Transverse colon (tissue), 4 donors: ENCODE data around the gene GNPNAT1. TPM values are rescaled to one million over a fixed set of nuclear protein-coding genes. Genes with fewer than 3 reads are reported as not detected.
"Not testable (repeated sequence)": the region's sequence is repeated elsewhere in the genome, so short reads cannot be mapped to it uniquely, and the experiment has no call there.

Experiments used
- DNase-seq: peaks from one replicate; pipeline ENCODE4 v3.0.0-alpha.2; 2019
- H3K27ac ChIP-seq, 4 donors: fragments of 200-600 bp; sonication (generic); 2 replicates each; pipeline ENCODE4 v1.5.1; 2016 to 2018; ENCODE audit warnings: inconsistent platforms in 4 of 4
- H3K27me3 ChIP-seq: fragments of 200-600 bp; sonication (generic); 2 replicates; pipeline ENCODE4 v1.5.1; 2017; ENCODE audit warnings: inconsistent platforms
- H3K36me3 ChIP-seq, 4 donors: fragments of 200-600 bp; sonication (generic); 2 replicates each; pipeline ENCODE4 v1.5.1; 2017 to 2019; ENCODE audit warnings: inconsistent platforms in 4 of 4
- H3K4me1 ChIP-seq, 4 donors: fragments of 200-600 bp; sonication (generic); 2 replicates each; pipeline ENCODE4 v1.5.1; 2017 to 2020; ENCODE audit warnings: inconsistent platforms in 4 of 4
- H3K4me3 ChIP-seq, 4 donors: fragments of 200-600 bp; sonication (generic); 1 replicate in 1 of 4; 2 replicates in 3 of 4; pipeline versions ENCODE4 v1.5.1 to v1.6.1; 2017 to 2019; ENCODE audit warnings: inconsistent platforms in 4 of 4
- H3K9me3 ChIP-seq, 2 donors: fragments of 200-600 bp; sonication (generic); 2 replicates each; pipeline ENCODE4 v1.5.1; 2017 to 2019; ENCODE audit warnings: inconsistent platforms in 2 of 2
- CTCF ChIP-seq, 5 experiments: fragments of 200-600 bp in 3 of 5; fragments of 450-650 bp in 2 of 5; sonication (generic) in 3 of 5; IDR thresholded peaks; 1 replicate in 2 of 5; 2 replicates in 3 of 5; pipeline ENCODE4 v1.5.1; 2016 to 2017; ENCODE audit warnings: antibody characterized with exemption in 5 of 5, inconsistent platforms in 3 of 5, mild to moderate bottlenecking in 2 of 5, moderate library complexity in 1 of 5
- EP300 ChIP-seq: sonication (generic); formaldehyde crosslinking; IDR thresholded peaks from one replicate; pipeline ENCODE4 v1.6.1; 2017; ENCODE audit warnings: antibody characterized with exemption, low read depth
- POLR2A ChIP-seq: fragments of 450-650 bp; IDR thresholded peaks from one replicate; pipeline ENCODE4 v1.6.1; 2016; ENCODE audit warnings: antibody characterized with exemption, mild to moderate bottlenecking, moderate library complexity
- POLR2AphosphoS5 ChIP-seq, 3 donors: sonication (generic); formaldehyde crosslinking; IDR thresholded peaks; one replicate each; pipeline ENCODE4 v1.6.1; 2016; ENCODE audit warnings: antibody characterized with exemption in 3 of 3
- WGBS, 2 donors: methylation state at CpG; one replicate each; pipeline ENCODE4 v1.1.5; 2018; ENCODE audit warnings: low coverage in 1 of 2; 5-methylcytosine and 5-hydroxymethylcytosine counted together
- in situ Hi-C, 4 donors: fragments of 200-750 bp; cut with MboI; loops; one replicate each; pipeline versions ENCODE4 v1.15.0 to v1.15.1; 2017; ENCODE audit warnings: low sequenced_read_pairs in 3 of 4, low pct_ligation_motif_present in 1 of 4, low pct_unique_long_range_greater_than_20kb in 1 of 4
- intact Hi-C: fragments of 100-400 bp; cut with DNase I; formaldehyde crosslinking; loops from one replicate; pipeline ENCODE4 v1.15.1; 2023; ENCODE audit warnings: low total_unique reads
- total RNA-seq, 4 donors: library from RNA; depleted of rRNA; stranded (reverse); fragments of >200 nt; gene quantifications; one replicate each; pipeline ENCODE4 v1.1.0, GENCODE V29; 2016

Gene GNPNAT1
- total RNA-seq, 4 donors from 2014 or later: 7.5 to 17.1 (median 12.7) TPM

DNA sequence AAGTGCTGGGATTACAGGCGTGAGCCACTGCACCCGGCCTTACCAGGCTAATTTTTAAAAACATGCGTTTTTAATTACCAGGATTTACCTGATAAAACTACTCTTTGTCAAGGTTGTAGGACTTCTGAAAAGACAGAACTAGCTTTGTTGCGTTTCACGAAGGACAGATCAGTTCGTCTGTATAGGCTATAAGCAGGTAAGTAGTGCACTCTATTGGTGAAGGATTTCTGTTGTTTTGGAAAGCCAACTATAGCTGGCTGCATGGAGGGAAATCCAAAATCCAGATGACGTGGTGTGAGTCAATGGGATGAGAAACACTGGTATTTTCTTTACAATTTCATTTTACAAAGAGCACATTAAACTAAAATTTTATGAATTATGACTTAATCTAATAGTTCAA is 14.6 kb downstream of the GNPNAT1 start:
- 77 to 88% methylated on average over 7 of the region's 7 CpGs for WGBS, 2 donors
- intact Hi-C loops: no loop called here

GRCh38 chr14:52769887-52770286 is 21.5 kb downstream of the GNPNAT1 start:
- Histone ChIP-seq H3K36me3 (peaks cover 0 to 42% (median 19%) of the 10 kb centered on the region in 4 donors), H3K27me3 (no peaks in the 10 kb centered on the region), H3K27ac (no peak overlapping the region), H3K4me3 (no peak overlapping the region), H3K9me3 (no peaks in the 10 kb centered on the region), H3K4me1 (no peaks in the 10 kb centered on the region)
- intact Hi-C loops: no loop called here
- no peak for TF ChIP-seq POLR2AphosphoS5 (IDR thresholded peaks at IDR 0.05)
- no peak for TF ChIP-seq POLR2A
- no peak for TF ChIP-seq CTCF (IDR thresholded peaks at IDR 0.05)
- in situ Hi-C loops: no loop called here
- DNase-seq: no peak

More for the DNA sequence above, 14.6 kb downstream of the GNPNAT1 start:
- TF ChIP-seq POLR2A (no peak), POLR2AphosphoS5 (IDR thresholded peaks at IDR 0.05) (no peak), CTCF (IDR thresholded peaks at IDR 0.05) (no peak), EP300 (no peak)
- no peaks in the 10 kb centered on the region for H3K27me3 ChIP-seq
- no peaks in the 10 kb centered on the region for H3K4me1 ChIP-seq
- H3K36me3 ChIP-seq: peaks cover 0 to 28% (median 11%) of the 10 kb centered on the region in 4 donors
- H3K4me3 ChIP-seq: no peak overlapping the region
- no peaks in the 10 kb centered on the region for H3K9me3 ChIP-seq
- in situ Hi-C loops: no loop called here
- DNase-seq: no peak
- no peak overlapping the region for H3K27ac ChIP-seq

DNA sequence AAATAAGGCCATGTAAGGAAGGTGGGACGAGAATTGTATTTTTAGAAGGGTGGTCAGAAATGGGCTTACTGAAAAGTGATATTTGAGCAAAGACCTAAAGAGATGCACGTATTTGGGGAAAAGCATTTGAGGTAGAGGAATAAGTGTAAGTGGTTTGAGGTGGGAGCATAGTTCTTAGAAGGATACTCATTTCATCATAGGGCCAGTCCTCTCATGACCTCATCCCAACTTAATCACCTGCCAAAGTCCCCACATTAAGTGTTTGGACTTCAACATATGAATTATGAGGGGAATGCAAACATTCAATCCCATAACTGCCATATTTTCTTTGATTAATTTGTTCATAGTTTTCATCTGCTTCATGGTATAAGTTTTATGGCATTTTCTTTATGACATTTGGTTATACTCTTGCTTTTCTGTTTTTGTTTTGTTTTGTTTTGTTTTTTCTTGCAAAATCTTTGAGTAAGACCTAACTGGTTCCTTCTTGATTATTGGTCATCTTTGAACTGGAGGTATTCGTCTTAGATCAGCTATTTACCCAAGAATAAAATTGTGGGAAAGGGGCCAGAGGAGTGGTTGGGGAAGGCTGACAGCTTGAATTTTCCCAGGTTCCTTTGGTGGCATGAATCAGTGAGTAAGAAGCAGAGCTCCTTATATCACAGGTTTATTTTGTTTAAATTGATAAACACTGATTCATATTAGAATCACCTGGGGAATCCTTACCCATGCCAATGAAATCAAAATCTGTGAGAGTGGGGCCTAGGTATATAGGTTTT is 24.2 kb downstream of the GNPNAT1 start:
- intact Hi-C loops: no loop called here
- WGBS, 2 donors: 90 to 96% methylated on average over 3 of the region's 3 CpGs
- no peaks in the 10 kb centered on the region for H3K9me3 ChIP-seq
- no peak for DNase-seq
- no peaks in the 10 kb centered on the region for H3K27me3 ChIP-seq
- in situ Hi-C loops: no loop called here
- no peak overlapping the region for H3K4me3 ChIP-seq
- TF ChIP-seq POLR2AphosphoS5 (IDR thresholded peaks at IDR 0.05) (no peak), EP300 (no peak), POLR2A (no peak), CTCF (IDR thresholded peaks at IDR 0.05) (no peak)
- no peak overlapping the region for H3K27ac ChIP-seq
- H3K36me3 ChIP-seq: peaks cover 0 to 34% (median 17%) of the 10 kb centered on the region in 4 donors
- H3K4me1 ChIP-seq: peaks cover 0 to 3% (median 0%) of the 10 kb centered on the region in 4 donors

DNA sequence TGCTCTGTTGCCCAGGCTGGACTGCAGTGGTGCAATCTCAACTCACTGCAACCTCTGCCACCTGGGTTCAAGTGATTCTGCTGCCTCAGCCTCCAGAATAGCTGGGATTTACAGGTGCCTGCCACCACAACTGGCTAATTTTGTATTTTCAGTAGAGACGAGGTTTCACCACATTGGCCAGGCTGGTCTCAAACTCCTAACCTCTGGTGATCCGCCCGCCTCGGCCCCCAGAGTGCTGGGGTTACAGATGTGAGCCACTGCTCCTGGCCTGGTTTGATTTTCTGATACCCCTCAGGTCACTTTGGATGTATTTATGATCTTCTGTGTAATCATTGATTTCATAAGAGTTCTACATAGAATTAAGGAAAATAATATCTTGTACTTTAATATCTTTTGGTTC is 28.5 kb downstream of the GNPNAT1 start:
- H3K4me1 ChIP-seq, H3K9me3 ChIP-seq, H3K27me3 ChIP-seq, DNase-seq, H3K27ac ChIP-seq, in situ Hi-C loops, H3K4me3 ChIP-seq: not testable (repeated sequence)
- intact Hi-C loops: loop anchor here (5.0 kb wide), 1 partner anchor 1601 kb away; no protein-coding TSS in a partner anchor
- H3K36me3 ChIP-seq: peaks cover 0 to 21% (median 8%) of the 10 kb centered on the region in 4 donors
- WGBS, 2 donors: 87 to 100% methylated on average over 3 to 4 of the region's 4 CpGs

- peaks cover 0 to 23% (median 11%) of the 10 kb centered on the region in 4 donors for H3K36me3 ChIP-seq
- H3K27me3 ChIP-seq: no peaks in the 10 kb centered on the region
- in situ Hi-C loops: no loop called here
- no peak overlapping the region for H3K4me3 ChIP-seq
- intact Hi-C loops: no loop called here
- DNase-seq: no peak
- H3K9me3 ChIP-seq: no peaks in the 10 kb centered on the region
- TF ChIP-seq EP300: no peak
- no peak for TF ChIP-seq POLR2AphosphoS5 (IDR thresholded peaks at IDR 0.05)
- TF ChIP-seq CTCF (IDR thresholded peaks at IDR 0.05): no peak
- no peak for TF ChIP-seq POLR2A
- H3K4me1 ChIP-seq: peaks cover 0 to 3% (median 0%) of the 10 kb centered on the region in 4 donors
- 100% methylated on average over 1 of the region's 1 CpG for WGBS, 2 donors
- H3K27ac ChIP-seq: no peak overlapping the region
Measured at GRCh38 chr14:52759145-52759544, 32.3 kb downstream of the GNPNAT1 start.
